Kidney epithelial cell (primary cell): ENCODE results near the gene SFXN2. TPM values are rescaled to one million over a fixed set of nuclear protein-coding genes. Genes with fewer than 3 reads are reported as not detected.

ENCODE experiments used
- DNase-seq: peaks from one replicate; pipeline ENCODE4 v3.0.0-alpha.2; 2010; ENCODE audit warnings: low read depth
- H3K27me3 ChIP-seq: 2 replicates; pipeline ENCODE4 v1.6.0; 2011; ENCODE audit warnings: low read length; ENCODE audit not compliant: control insufficient read depth, insufficient read depth
- H3K36me3 ChIP-seq: 2 replicates; pipeline ENCODE4 v1.5.1; 2011; ENCODE audit warnings: low read length; ENCODE audit not compliant: control insufficient read depth, insufficient read depth
- H3K4me3 ChIP-seq: 2 replicates; pipeline ENCODE4 v1.5.1; 2011; ENCODE audit warnings: low read depth, mild to moderate bottlenecking, control low read depth, low read length
- CTCF ChIP-seq: IDR thresholded peaks from 2 replicates; pipeline ENCODE4 v1.5.1; 2011; ENCODE audit warnings: mild to moderate bottlenecking, moderate library complexity, low read length, control low read depth, inconsistent platforms; ENCODE audit not compliant: insufficient read depth, poor library complexity, severe bottlenecking
- total RNA-seq: library from RNA; depleted of rRNA; stranded (reverse); fragments of >200 nt; gene quantifications from 2 replicates; pipeline ENCODE4 v1.2.3, GENCODE V29; 2015

SFXN2 gene
- total RNA-seq, 1 donor from 2014 or later, result 2.3 TPM

- TF ChIP-seq CTCF, result no peak
- Histone ChIP-seq H3K27me3 (no peaks in the 10 kb centered on the region), H3K36me3 (no peaks in the 10 kb centered on the region), H3K4me3 (no peak overlapping the region)
- no peak for DNase-seq
These were observed 66.9 kb downstream of the SFXN2 start for GRCh38 chr10:102781090-102781920.

DNA sequence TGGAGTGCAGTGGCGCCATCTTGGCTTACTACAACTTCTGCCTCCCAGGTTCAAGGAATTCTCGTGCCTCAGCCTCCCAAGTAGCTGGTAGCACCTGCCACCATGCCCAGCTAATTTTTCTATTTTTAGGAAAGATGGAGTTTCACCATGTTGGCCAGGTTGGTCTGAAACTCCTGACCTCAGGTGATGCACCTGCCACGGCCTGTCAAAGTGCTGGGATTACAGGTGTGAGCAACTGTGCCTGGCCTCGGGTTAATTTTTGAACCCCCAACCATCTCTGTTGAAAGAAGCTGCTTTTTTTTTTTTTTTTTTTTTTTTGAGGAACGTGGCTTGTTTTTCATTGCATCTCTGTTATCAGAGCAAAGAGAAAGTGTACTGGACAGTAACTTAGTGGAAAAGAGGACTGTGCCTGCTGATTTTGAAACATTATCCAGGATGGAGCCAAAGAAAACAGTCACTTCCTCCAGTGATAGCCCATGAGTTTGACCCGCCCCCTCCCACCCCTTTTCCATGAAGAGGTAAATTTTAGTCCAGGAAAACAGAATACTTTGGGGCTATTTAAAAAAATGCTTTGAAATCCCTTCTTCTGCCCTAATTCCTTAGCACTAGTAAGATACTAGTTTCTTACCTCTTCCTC is 67.6 kb downstream of the SFXN2 start:
- TF ChIP-seq CTCF, result no peak
- DNase-seq, result no peak
- Histone ChIP-seq H3K27me3 (no peaks in the 10 kb centered on the region), H3K36me3 (no peaks in the 10 kb centered on the region), H3K4me3 (no peak overlapping the region)

GRCh38 chr10:102782673-102783551 is 68.5 kb downstream of the SFXN2 start:
- no peak overlapping the region for H3K4me3 ChIP-seq
- no peaks in the 10 kb centered on the region for H3K27me3 ChIP-seq
- peak; percentile 39 for DNase-seq
- no peaks in the 10 kb centered on the region for H3K36me3 ChIP-seq
- TF ChIP-seq CTCF, result no peak

DNA sequence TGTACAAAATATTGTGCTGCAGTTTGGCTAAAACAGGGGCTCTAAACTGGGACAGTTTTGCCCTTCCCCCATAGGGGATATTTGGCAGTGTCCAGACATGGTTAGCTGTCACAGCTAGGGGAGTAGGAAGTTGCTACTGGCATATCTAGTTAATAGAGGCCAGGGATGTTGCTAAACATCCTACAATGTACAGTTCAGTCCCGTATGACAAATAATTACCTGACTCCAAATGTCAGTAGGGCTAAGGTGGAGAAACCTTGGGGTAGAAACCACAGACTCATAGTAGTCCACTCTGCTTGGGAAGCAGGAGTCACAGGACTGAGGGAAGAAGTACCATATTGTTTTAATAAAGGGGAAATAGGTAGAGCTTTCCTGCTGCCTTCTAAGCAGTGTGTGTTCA is 69.1 kb downstream of the SFXN2 start:
- no peaks in the 10 kb centered on the region for H3K27me3 ChIP-seq
- no peak overlapping the region for H3K4me3 ChIP-seq
- no peaks in the 10 kb centered on the region for H3K36me3 ChIP-seq
- TF ChIP-seq CTCF, result no peak
- no peak for DNase-seq

- H3K4me3 ChIP-seq, result no peak overlapping the region
- no peak for DNase-seq
- no peaks in the 10 kb centered on the region for H3K27me3 ChIP-seq
- TF ChIP-seq CTCF, result no peak
- no peaks in the 10 kb centered on the region for H3K36me3 ChIP-seq
These were observed 71.4 kb downstream of the SFXN2 start for GRCh38 chr10:102785818-102786217.
